Nephron progenitor cell (in vitro differentiated cells): Measurements from ENCODE around the gene COL28A1.

Experiments
- DNase-seq: peaks from one replicate; pipeline ENCODE4 v3.0.0; 2021
- H3K27ac Mint-ChIP-seq: 2 replicates; pipeline ENCODE4 v1.8.0; 2021; ENCODE audit warnings: mild to moderate bottlenecking, moderate library complexity, mixed read lengths
- H3K27me3 Mint-ChIP-seq: 2 replicates; pipeline ENCODE4 v1.8.0; 2021; ENCODE audit warnings: mild to moderate bottlenecking, low read depth, mixed read lengths; ENCODE audit not compliant: poor library complexity
- H3K36me3 Mint-ChIP-seq: 2 replicates; pipeline ENCODE4 v1.8.0; 2021; ENCODE audit warnings: low read depth, mixed read lengths
- H3K4me1 Mint-ChIP-seq: 2 replicates; pipeline ENCODE4 v1.8.0; 2021; ENCODE audit warnings: mixed read lengths
- H3K4me3 Mint-ChIP-seq: 2 replicates; pipeline ENCODE4 v1.8.0; 2021; ENCODE audit warnings: mild to moderate bottlenecking, moderate library complexity, mixed read lengths
- H3K9me3 Mint-ChIP-seq: 2 replicates; pipeline ENCODE4 v1.8.0; 2021; ENCODE audit warnings: mild to moderate bottlenecking, moderate library complexity, mixed read lengths
- CTCF ChIP-seq: fragments of 200-600 bp; sonication (generic); IDR thresholded peaks from 2 replicates; pipeline ENCODE4 v1.5.0; 2021; ENCODE audit warnings: antibody characterized with exemption

COL28A1 gene

GRCh38 chr7:7324698-7325097 lies 211.0 kb downstream of the COL28A1 start:
- Mint-ChIP-seq H3K27me3 (peaks cover 3% of the 10 kb centered on the region), H3K36me3 (no peaks in the 10 kb centered on the region), H3K27ac (no peak overlapping the region), H3K4me3 (no peak overlapping the region), H3K4me1 (peaks cover 39% of the 10 kb centered on the region), H3K9me3 (no peaks in the 10 kb centered on the region)
- no peak for TF ChIP-seq CTCF
- DNase-seq: no peak

DNA sequence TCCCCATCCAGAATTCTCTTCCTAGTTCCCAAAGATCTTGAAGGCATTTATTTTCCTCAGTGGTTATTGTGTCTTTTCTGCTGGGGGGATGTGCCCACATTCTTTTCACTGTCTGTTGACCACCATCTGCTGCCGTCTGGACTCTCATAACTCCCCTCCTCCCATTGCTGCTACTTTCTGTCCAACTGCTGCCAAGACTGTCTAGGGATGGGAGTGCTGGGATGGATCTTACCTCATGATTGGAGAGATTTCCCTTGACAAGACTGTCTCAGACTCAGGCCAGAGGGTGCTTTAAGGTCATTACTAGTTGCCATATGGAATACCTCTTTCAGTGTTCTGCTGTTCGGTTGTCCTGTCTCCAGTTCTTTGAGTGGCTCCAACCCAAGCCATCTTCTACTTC lies 211.8 kb downstream of the COL28A1 start:
- no peak overlapping the region for H3K4me3 Mint-ChIP-seq
- H3K27ac Mint-ChIP-seq: peak overlapping the region; percentile 61
- H3K36me3 Mint-ChIP-seq: no peaks in the 10 kb centered on the region
- peaks cover 39% of the 10 kb centered on the region for H3K4me1 Mint-ChIP-seq
- H3K27me3 Mint-ChIP-seq: peaks cover 3% of the 10 kb centered on the region
- no peak for TF ChIP-seq CTCF
- H3K9me3 Mint-ChIP-seq: no peaks in the 10 kb centered on the region
- DNase-seq: no peak

- no peak for DNase-seq
- no peaks in the 10 kb centered on the region for H3K36me3 Mint-ChIP-seq
- TF ChIP-seq CTCF: no peak
- peaks cover 39% of the 10 kb centered on the region for H3K4me1 Mint-ChIP-seq
- H3K4me3 Mint-ChIP-seq: peak overlapping the region; percentile 8
- no peaks in the 10 kb centered on the region for H3K9me3 Mint-ChIP-seq
- peaks cover 2% of the 10 kb centered on the region for H3K27me3 Mint-ChIP-seq
- peak overlapping the region; percentile 91 for H3K27ac Mint-ChIP-seq
These were observed 212.3 kb downstream of the COL28A1 start for GRCh38 chr7:7323352-7323751.

DNA sequence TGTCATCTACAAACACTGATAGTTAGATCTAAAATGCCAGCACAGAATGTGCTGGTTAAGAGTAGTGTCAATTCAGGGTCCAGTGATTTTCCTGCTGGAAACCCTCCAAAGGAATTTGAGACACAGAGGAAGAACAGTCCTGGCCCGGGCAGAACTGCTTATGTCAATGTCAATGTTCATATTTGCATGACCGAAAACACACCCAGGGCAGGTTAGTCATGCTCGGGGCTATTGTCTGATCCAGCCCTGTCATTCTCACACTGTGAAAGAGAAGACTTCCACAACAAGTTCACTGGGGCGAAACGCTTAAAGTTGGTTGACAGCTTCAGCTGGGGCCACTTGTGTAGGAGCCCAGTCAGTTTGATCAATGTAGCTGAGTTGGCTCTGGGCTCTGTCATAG lies 214.0 kb downstream of the COL28A1 start:
- TF ChIP-seq CTCF: no peak
- H3K9me3 Mint-ChIP-seq: no peaks in the 10 kb centered on the region
- H3K27ac Mint-ChIP-seq: no peak overlapping the region
- DNase-seq: peak; percentile 15
- H3K27me3 Mint-ChIP-seq: no peaks in the 10 kb centered on the region
- no peaks in the 10 kb centered on the region for H3K36me3 Mint-ChIP-seq
- H3K4me3 Mint-ChIP-seq: no peak overlapping the region
- H3K4me1 Mint-ChIP-seq: peaks cover 39% of the 10 kb centered on the region

DNA sequence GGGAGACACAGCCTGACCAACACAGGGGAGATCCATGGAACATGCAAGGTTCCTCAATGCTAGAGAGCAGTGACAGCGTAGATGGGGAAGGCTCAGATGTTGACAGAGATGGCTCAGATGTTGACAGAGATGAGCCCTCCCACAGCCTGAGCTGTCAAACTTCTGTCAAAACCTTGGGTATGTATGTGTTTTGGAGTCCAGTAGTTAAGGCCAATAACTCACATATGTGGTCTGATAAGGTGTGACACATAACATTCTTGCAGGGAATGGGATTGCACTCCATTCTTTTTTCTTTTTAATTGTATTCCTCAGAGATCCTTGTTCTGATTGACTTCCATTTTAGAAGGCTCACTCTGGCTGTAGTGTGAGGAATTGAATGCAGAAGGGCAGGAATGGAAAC lies 217.1 kb downstream of the COL28A1 start:
- no peak for TF ChIP-seq CTCF
- no peaks in the 10 kb centered on the region for H3K9me3 Mint-ChIP-seq
- no peak overlapping the region for H3K4me3 Mint-ChIP-seq
- no peaks in the 10 kb centered on the region for H3K27me3 Mint-ChIP-seq
- no peak for DNase-seq
- H3K27ac Mint-ChIP-seq: no peak overlapping the region
- H3K36me3 Mint-ChIP-seq: no peaks in the 10 kb centered on the region
- peaks cover 25% of the 10 kb centered on the region for H3K4me1 Mint-ChIP-seq

- no peaks in the 10 kb centered on the region for H3K27me3 Mint-ChIP-seq
- H3K36me3 Mint-ChIP-seq: no peaks in the 10 kb centered on the region
- H3K4me1 Mint-ChIP-seq: peaks cover 18% of the 10 kb centered on the region
- TF ChIP-seq CTCF: no peak
- no peak overlapping the region for H3K4me3 Mint-ChIP-seq
- no peak for DNase-seq
- H3K27ac Mint-ChIP-seq: no peak overlapping the region
- H3K9me3 Mint-ChIP-seq: no peaks in the 10 kb centered on the region
These were observed 217.8 kb downstream of the COL28A1 start for GRCh38 chr7:7317850-7318249.
